ENCODE results near the gene FKBP15.

Gene FKBP15

DNA sequence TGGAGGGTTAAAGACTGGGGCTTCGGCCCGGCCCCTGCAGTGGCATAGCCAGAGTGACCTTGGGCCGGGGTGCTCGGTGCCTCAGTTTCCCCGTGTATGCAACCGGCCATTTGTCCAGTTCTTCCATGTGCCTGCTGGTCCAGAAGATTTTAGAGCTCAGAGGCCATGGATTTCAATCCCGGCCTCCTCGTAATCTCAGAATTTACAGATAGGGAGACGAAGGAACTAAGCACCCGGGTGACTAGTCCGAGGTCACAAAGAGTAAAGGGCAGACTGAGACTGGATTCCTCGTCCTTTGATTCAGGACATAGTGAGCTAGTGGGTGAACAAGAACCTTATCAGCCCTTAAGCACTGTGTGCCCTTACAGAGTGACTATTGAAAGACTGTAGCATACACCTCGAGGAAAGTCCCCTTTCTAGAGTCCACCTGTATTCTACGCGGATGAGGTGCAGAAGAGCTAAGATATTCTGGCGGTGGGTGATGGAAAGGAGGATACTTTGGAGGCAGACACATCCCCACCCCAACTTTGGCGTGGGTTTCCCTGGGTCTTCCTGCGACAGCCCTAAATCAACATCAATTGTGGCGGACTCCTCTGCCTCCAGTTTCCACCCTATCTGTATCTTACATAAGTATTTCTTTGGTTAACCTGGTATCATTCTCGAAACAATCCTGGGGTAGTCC is 864 bp upstream of the FKBP15 start:
- TF ChIP-seq, protein P1, sequence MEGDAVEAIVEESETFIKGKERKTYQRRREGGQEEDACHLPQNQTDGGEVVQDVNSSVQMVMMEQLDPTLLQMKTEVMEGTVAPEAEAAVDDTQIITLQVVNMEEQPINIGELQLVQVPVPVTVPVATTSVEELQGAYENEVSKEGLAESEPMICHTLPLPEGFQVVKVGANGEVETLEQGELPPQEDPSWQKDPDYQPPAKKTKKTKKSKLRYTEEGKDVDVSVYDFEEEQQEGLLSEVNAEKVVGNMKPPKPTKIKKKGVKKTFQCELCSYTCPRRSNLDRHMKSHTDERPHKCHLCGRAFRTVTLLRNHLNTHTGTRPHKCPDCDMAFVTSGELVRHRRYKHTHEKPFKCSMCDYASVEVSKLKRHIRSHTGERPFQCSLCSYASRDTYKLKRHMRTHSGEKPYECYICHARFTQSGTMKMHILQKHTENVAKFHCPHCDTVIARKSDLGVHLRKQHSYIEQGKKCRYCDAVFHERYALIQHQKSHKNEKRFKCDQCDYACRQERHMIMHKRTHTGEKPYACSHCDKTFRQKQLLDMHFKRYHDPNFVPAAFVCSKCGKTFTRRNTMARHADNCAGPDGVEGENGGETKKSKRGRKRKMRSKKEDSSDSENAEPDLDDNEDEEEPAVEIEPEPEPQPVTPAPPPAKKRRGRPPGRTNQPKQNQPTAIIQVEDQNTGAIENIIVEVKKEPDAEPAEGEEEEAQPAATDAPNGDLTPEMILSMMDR (conservative IDR thresholded peaks at IDR 0.05; ENCODE audit: low read depth): no peak
- DNase-seq (ENCODE audit: low spot score): peak; percentile 38
- CTCF ChIA-PET: interaction anchor here (0.6 to 2.2 kb wide), 4 partner anchors 31 to 109 kb away, joined by 3 to 7 read pairs (median 4); partner anchors contain the start of genes CDC26 and PRPF4
- POLR2A ChIA-PET (ENCODE audit: low non-redundant PET): interaction anchor here (0.6 to 1.2 kb wide), 4 partner anchors 21 to 71 kb away, joined by 4 to 8 read pairs (median 6); partner anchors contain the start of genes CDC26, PRPF4 and SLC31A2
- peak overlapping the region; percentile 81 for H3K27ac ChIP-seq

DNA sequence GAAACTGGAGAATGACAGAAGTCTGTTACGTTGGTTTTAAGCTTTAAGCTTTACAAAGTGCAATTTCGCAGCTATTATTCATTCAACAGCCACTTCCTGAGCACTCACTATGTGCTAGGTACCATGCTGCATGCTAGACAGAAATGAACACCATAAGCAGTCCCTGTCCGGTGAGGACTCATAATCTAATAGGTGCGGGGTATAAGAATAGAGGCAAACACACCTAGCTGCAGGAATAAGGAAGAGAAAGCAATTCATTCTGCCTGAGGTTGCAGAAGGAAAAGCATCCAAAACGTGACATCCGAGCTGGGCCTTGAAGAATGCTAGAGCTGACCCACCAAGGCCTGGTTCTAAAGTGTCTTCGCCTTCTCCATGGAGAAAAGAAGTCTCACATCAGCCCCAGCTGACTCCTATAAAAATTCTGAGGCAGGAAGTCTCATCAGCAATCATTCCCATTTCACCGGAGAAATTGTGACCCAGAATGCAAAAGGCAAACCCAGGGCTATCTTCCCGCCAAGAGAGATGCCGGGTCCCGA is 542 bp downstream of the FKBP15 start:
- POLR2A ChIA-PET (ENCODE audit: low non-redundant PET): interaction anchor here (1.0 to 1.2 kb wide), 2 partner anchors 55 to 70 kb away, joined by 4 to 8 read pairs; partner anchors contain the start of genes CDC26, PRPF4 and SLC31A2
- CTCF ChIA-PET: interaction anchor here (0.6 to 2.2 kb wide), 3 partner anchors 9 to 280 kb away, joined by 3 to 7 read pairs (median 7); no protein-coding TSS in a partner anchor
- TF ChIP-seq, protein P1 (conservative IDR thresholded peaks at IDR 0.05; ENCODE audit: low read depth): no peak
- DNase-seq (ENCODE audit: low spot score): peak; percentile 20
- peak overlapping the region; percentile 81 for H3K27ac ChIP-seq

DNA sequence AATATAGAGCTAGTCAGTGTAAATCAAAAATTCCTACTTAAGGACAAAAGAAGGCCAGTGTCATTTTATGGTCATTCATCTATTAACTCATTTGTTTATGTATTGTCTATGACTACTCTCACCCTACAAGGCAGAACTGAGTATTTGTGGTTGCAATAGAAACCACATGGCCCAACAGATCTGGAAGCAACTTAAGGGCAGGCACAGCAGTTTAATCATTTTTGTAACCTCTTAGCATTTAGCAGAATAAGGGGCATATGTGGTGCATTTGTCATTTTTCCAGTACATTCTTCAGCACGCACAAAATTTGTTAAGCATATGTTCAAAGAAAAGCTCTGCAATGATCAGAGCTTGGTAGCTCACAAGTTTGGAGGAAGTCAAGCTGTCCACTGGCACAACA is 1.1 kb downstream of the FKBP15 start:
- no peak overlapping the region for H3K27ac ChIP-seq
- ChIA-PET CTCF (interaction anchor here (2.2 kb wide), 1 partner anchor 107 kb away, joined by 7 read pairs; no protein-coding TSS in a partner anchor), POLR2A (ENCODE audit: low non-redundant PET) (no interaction called here)
- TF ChIP-seq, protein P1 (conservative IDR thresholded peaks at IDR 0.05; ENCODE audit: low read depth): no peak
- no peak for DNase-seq (ENCODE audit: low spot score)

DNA sequence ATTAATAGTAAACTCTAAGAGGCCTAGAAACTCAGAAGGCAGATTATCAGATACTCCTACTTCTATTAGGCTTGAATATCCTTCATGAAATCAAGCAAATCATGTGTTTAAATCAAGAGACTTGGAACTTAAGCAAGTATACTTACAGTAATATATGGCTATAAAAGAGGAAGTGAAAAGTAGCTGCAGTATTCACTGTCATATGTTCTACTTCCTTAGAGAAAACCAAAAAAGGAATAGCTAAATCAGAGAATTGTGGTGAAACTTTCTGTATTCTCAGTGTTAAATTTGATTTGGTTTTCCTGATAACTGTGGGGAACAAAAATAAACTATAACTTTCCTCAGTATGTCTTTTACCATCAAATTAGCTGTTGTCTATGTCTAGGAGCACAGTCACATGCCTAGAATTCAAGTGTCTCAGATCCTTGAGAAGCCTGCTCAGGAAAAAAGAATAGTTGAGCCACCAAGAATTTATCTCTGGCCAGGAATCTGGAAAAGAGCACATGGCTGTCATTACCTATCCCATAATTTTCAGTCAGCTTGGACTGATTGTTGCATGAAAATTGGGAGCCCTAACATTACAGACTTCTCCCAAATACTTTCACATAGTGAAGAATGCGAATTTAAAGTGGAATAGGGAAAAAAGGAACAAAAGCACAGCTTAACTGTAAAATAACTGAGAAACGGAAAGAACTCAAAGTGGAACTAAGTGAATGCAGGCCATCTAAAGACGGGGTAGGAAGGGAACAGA is 1.7 kb downstream of the FKBP15 start:
- ChIA-PET POLR2A (ENCODE audit: low non-redundant PET) (no interaction called here), CTCF (no interaction called here)
- DNase-seq (ENCODE audit: low spot score): no peak
- H3K27ac ChIP-seq: no peak overlapping the region
- TF ChIP-seq, protein P1 (conservative IDR thresholded peaks at IDR 0.05; ENCODE audit: low read depth): no peak

DNA sequence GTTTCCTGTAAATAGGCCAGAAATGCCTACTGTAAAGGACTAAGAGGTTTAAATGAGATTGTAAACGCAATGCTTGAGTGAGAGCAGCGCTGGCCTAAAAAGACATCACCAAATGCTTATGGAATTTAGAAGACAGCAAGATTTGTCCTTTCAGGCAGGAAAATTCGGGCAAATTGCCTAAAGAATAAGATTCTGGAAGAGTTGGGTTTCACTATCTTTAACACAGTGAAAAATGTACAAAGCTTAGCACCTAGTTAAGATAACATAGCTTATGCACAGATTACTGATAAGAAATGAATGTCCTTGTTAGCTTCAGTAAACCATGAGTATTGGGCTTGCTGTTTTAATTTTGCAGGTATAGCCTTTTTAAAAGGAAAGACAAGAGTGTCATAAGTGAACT is 4.7 kb downstream of the FKBP15 start:
- no peak for DNase-seq (ENCODE audit: low spot score)
- ChIA-PET CTCF (no interaction called here), POLR2A (ENCODE audit: low non-redundant PET) (interaction anchor here (0.5 kb wide), 1 partner anchor 1033 kb away, joined by 3 read pairs; no protein-coding TSS in a partner anchor)
- no peak overlapping the region for H3K27ac ChIP-seq
- TF ChIP-seq, protein P1 (conservative IDR thresholded peaks at IDR 0.05; ENCODE audit: low read depth): no peak

DNA sequence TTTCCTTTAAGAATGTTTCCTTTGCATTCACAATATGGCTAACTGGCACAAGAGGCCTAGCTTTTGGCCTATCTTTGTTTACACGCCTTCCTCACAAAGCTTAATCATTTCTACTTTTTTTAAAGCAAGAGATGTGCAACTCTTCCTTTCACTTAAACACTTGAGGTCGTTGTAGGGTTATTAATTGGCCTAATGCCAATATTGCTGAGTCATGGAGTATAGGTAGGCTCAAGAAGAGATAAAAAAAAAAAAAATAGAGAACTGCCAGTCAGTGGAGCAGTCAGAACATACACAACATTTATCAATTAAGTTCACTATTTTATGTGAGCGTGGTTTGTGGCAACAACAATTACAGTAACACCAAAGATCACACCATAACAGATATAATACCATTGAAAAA is 5.9 kb downstream of the FKBP15 start:
- ChIA-PET CTCF (no interaction called here), POLR2A (ENCODE audit: low non-redundant PET) (no interaction called here)
- no peak overlapping the region for H3K27ac ChIP-seq
- TF ChIP-seq, protein P1 (conservative IDR thresholded peaks at IDR 0.05; ENCODE audit: low read depth): no peak
- DNase-seq (ENCODE audit: low spot score): peak; percentile 56
